Heart right ventricle (tissue), 16 donors: ENCODE measurements around the gene PASK. TPM values are rescaled to one million over a fixed set of nuclear protein-coding genes. Genes with fewer than 3 reads are reported as not detected.
"Not testable (repeated sequence)": the region's sequence is repeated elsewhere in the genome, so short reads cannot be mapped to it uniquely, and the experiment has no call there.

Experiments
- ATAC-seq, 8 donors: fragments of 200-7000 bp; cut with Tn5 transposase; one replicate each; pipeline ENCODE4 v1.9.1; 2020; ENCODE audit warnings: mild to moderate bottlenecking in 8 of 8, moderate library complexity in 8 of 8, moderate number of reproducible peaks in 1 of 8
- DNase-seq, 2 donors: peaks; one replicate each; pipeline ENCODE4 v3.0.0-alpha.2; 2020
- H3K27ac ChIP-seq, 10 donors: fragments of 200-600 bp; sonication (generic) in 2 of 10; one replicate each; pipeline versions ENCODE4 v1.5.0 to v1.8.0; 2020 to 2022; ENCODE audit warnings: mild to moderate bottlenecking in 3 of 10
- H3K27me3 ChIP-seq, 7 donors: fragments of 200-600 bp; one replicate each; pipeline ENCODE4 v1.8.0; 2021 to 2022; ENCODE audit warnings: mild to moderate bottlenecking in 2 of 7
- H3K36me3 ChIP-seq, 9 donors: fragments of 200-600 bp; sonication (generic) in 1 of 9; one replicate each; pipeline versions ENCODE4 v1.5.0 to v1.8.0; 2020 to 2022; ENCODE audit warnings: mild to moderate bottlenecking in 2 of 9
- H3K4me1 ChIP-seq, 9 donors: fragments of 200-600 bp; sonication (generic) in 1 of 9; one replicate each; pipeline versions ENCODE4 v1.5.0 to v1.8.0; 2020 to 2022; ENCODE audit warnings: mild to moderate bottlenecking in 4 of 9
- H3K4me3 ChIP-seq, 10 donors: fragments of 200-600 bp; sonication (generic) in 2 of 10; one replicate each; pipeline versions ENCODE4 v1.5.0 to v1.8.0; 2020 to 2022; ENCODE audit warnings: mild to moderate bottlenecking in 7 of 10, moderate library complexity in 2 of 10
- H3K9me3 ChIP-seq, 11 donors: fragments of 200-600 bp in 10 of 11; sonication (generic) in 2 of 11; one replicate each; pipeline versions ENCODE4 v1.5.0 to v1.8.0; 2013 to 2022; ENCODE audit warnings: mild to moderate bottlenecking in 2 of 11, control low read depth in 1 of 11, moderate library complexity in 1 of 11
- WGBS, 2 donors: extraction: QIAGEN DNeasy Blood & Tissue Kit; methylation state at CpG; one replicate each; pipeline ENCODE4 v1.1.7; 2013; ENCODE audit warnings: inconsistent platforms in 1 of 2; 5-methylcytosine and 5-hydroxymethylcytosine counted together
- intact Hi-C, 10 donors: fragments of 100-400 bp; cut with DNase I; formaldehyde crosslinking; loops; one replicate each; pipeline versions ENCODE4 v1.11.1 to v1.14.2; 2022
- polyA plus RNA-seq, 2 donors: library from polyadenylated mRNA; stranded (reverse); fragments of 200-250 nt; gene quantifications; one replicate each; pipeline ENCODE4 v1.2.3, GENCODE V29; 2013
- total RNA-seq, 10 donors: library from RNA; stranded (reverse); fragmentation: NEBNext Ultra II Directional in 3 of 10; extraction: Animal tissue kit (Norgen Biotek cat#: 25700) in 3 of 10; gene quantifications; one replicate each; pipeline versions ENCODE4 v1.2.1 to v1.2.4, GENCODE V29; 2021 to 2023
- TF ChIP-seq, protein P1 (sequence below), 9 donors: fragments of 200-600 bp; sonication (generic) in 2 of 9; IDR thresholded peaks; one replicate each; pipeline versions ENCODE4 v1.5.0 to v1.8.0; 2021 to 2022; ENCODE audit warnings: antibody characterized with exemption in 9 of 9, mild to moderate bottlenecking in 5 of 9, moderate library complexity in 1 of 9
- donor health status: Arrhythmogenic right ventricular cardiomyopathy.
- donor health status: ischemic (EF 13 %, LVEDD 7.1; RV severe dilation, severe dysfunction).
- donor health status: healthy with polysubstance abuse.
- donor health status: DM: no; HTN: yes; CAD: no.
- donor health status: DM: no; HTN: no; CAD: no.
- donor health status: ischemic (EF 25% LVEDD 6.9; RV normal size, moderate dysfunction).
- donor health status: ischemic (EF 25% LVEDD 5.7; RV mildly dilated, moderate dysfunction).
- donor health status: healthy.
- donor health status: DM: yes; HTN: yes; CAD: no.
- donor health status: Ischemic cardiomyopathy.
- donor health status: ischemic (EF 35%, LVEDD 5.7; RV mildly dilated, moderate dysfunction).
- donor health status: nonischemic (EF 11% LVEDD 7.7; RV severe dilation, severe dysfunction).
- donor health status: DM: yes; HTN: yes; CAD: no.
- donor health status: PGD.
- donor health status: ischemic (EF 29% LVEDD 5.4; RV normal size, mild dysfunction).
- donor health status: nonischemic (EF 23%, LVEDD 6.1; RV moderate dilation, normal function).

The PASK gene
- total and polyA plus RNA-seq, 12 donors: 0.93 to 4.5 (median 1.5) TPM

DNA sequence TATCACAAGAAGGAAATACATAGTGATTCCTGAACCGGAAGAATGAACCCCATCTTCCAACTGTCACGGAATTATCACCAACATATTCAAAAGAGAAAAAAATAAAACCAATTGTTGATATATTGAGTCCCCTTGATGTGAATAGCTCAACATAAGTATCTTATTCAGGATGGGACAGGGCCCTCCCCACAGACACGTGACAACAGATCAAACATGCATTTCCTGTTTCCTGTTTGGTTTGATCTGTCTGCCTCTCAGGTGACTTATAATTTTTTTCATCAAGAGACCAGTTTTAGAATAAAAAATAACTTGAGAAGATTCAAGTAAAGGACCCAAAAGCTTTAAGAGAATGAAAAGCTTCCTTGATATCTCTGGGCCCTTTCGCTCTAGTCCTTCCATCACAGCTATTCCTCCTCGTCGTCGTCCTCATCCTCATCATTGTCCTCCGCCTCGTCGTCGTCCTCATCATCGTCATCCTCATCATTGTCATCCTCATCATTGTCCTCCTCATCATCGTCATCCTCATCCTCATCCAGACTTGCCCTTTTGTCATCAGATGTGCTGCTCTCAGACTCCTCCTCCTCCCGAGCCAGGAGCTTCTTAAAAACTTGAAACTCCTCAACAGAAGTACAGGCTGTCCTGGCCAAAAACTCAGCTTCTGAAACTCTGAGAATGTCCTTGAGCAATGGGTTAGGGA lies 53.5 kb downstream of the PASK start:
- 87 to 89% methylated on average over 14 of the region's 14 CpGs for WGBS, 2 donors
- Histone ChIP-seq H3K4me3 (no peak overlapping the region), H3K9me3 (no peaks in the 10 kb centered on the region), H3K36me3 (peaks cover 0 to 98% (median 62%) of the 10 kb centered on the region in 9 donors), H3K27ac (no peak overlapping the region), H3K4me1 (peaks cover 0 to 10% (median 4%) of the 10 kb centered on the region in 9 donors), H3K27me3 (no peaks in the 10 kb centered on the region)
- intact Hi-C loops: loop anchor here in 1 of 10 donors (10.0 kb wide), 1 partner anchor 129 kb away; no protein-coding TSS in a partner anchor
- DNase-seq (no peak), ATAC-seq (no peak)
- TF ChIP-seq, protein P1, sequence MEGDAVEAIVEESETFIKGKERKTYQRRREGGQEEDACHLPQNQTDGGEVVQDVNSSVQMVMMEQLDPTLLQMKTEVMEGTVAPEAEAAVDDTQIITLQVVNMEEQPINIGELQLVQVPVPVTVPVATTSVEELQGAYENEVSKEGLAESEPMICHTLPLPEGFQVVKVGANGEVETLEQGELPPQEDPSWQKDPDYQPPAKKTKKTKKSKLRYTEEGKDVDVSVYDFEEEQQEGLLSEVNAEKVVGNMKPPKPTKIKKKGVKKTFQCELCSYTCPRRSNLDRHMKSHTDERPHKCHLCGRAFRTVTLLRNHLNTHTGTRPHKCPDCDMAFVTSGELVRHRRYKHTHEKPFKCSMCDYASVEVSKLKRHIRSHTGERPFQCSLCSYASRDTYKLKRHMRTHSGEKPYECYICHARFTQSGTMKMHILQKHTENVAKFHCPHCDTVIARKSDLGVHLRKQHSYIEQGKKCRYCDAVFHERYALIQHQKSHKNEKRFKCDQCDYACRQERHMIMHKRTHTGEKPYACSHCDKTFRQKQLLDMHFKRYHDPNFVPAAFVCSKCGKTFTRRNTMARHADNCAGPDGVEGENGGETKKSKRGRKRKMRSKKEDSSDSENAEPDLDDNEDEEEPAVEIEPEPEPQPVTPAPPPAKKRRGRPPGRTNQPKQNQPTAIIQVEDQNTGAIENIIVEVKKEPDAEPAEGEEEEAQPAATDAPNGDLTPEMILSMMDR (IDR thresholded peaks at IDR 0.05): no peak

DNA sequence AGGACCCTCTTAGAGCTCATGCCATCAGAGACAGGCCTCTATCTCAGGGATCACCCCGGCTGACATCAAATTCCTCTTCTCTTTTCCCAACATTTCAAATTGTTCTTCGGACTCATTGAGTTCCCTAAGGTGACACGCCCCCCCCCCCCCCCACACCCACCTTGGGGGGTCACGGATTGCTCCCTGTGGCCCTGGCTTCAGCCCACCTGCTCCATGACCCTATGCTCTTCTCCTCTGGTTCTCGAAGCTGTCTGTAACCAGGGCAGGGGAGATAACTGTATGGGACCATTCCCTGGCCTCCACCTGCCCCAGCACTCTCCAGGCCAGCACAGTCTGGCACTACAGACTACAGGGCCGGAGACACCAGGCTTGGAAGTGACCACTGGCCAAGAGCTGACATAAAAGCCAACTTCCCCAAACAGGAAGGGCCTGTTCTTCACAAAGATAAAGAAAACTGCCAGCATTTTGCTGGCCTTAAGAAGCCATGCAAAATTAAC lies 54.3 kb downstream of the PASK start:
- no peaks in the 10 kb centered on the region for H3K9me3 ChIP-seq
- 83 to 89% methylated on average over 5 to 6 of the region's 6 CpGs for WGBS, 2 donors
- H3K36me3 ChIP-seq: peaks cover 0 to 100% (median 65%) of the 10 kb centered on the region in 9 donors
- H3K4me3 ChIP-seq: no peak overlapping the region
- ATAC-seq (peak in 2 of 8 donors; percentile 19 to 56), DNase-seq (no peak)
- TF ChIP-seq, protein P1 (IDR thresholded peaks at IDR 0.05): no peak
- peaks cover 0 to 2% (median 0%) of the 10 kb centered on the region in 9 donors for H3K4me1 ChIP-seq
- H3K27me3 ChIP-seq: no peaks in the 10 kb centered on the region
- no peak overlapping the region for H3K27ac ChIP-seq
- intact Hi-C loops: loop anchor here in 1 of 10 donors (10.0 kb wide), 1 partner anchor 130 kb away; no protein-coding TSS in a partner anchor

DNA sequence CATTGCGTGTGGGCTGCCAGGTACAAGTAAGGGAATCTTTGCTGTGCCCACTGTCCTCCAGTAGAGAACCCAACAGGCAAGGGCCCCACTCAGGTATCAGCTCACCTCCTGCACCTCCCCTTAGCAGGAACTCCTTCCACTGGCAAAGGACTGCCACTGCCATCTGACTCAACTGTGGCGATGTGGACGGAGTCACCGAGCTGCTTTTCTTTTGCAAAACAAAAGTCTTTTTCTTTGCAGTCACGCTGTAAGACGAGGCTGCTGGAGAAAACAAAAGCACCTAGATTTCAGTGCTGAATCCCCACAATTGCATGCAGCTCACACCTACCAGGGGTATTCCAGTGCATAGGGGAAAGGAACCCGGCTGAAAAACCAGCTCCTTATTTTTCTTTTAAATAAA lies 55.1 kb downstream of the PASK start:
- Histone ChIP-seq H3K4me3 (no peak overlapping the region), H3K27ac (no peak overlapping the region), H3K27me3 (no peaks in the 10 kb centered on the region), H3K9me3 (no peaks in the 10 kb centered on the region), H3K36me3 (peaks cover 0 to 100% (median 59%) of the 10 kb centered on the region in 9 donors), H3K4me1 (no peaks in the 10 kb centered on the region)
- 93 to 94% methylated on average over 7 of the region's 7 CpGs for WGBS, 2 donors
- TF ChIP-seq, protein P1 (IDR thresholded peaks at IDR 0.05): no peak
- ATAC-seq (no peak), DNase-seq (no peak)
- intact Hi-C loops: loop anchor here in 1 of 10 donors (10.0 kb wide), 1 partner anchor 131 kb away; no protein-coding TSS in a partner anchor

DNA sequence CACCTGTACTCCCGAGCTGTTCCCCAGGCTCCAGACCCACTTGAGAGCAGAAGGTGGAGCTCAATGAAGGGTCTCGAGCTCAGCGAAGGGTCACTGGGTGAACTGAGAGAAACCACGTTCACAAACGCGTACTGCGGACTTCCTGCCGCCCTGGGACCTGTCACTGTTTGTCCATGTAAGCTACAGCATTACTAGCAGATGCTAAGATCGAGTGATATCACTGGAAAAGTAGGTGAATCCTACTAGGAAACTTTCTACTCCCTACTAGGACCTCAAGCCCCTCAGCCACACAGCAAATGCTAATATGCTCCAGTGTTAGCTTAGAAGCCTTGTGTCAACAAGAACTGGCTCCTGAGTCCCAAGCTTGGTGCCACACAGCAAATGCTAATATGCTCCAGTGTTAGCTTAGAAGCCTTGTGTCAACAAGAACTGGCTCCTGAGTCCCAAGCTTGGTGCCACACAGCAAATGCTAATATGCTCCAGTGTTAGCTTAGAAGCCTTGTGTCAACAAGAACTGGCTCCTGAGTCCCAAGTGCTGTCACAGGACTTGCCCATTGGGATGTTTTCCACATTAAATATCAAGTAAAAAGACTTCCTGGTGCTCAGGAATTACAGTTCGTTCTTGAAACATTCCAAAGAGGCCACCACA lies 56.0 kb downstream of the PASK start:
- not testable (repeated sequence) for DNase-seq, H3K27me3 ChIP-seq, H3K27ac ChIP-seq, ATAC-seq, H3K9me3 ChIP-seq, H3K4me1 ChIP-seq, H3K4me3 ChIP-seq
- peaks cover 0 to 100% (median 64%) of the 10 kb centered on the region in 9 donors for H3K36me3 ChIP-seq
- 86 to 90% methylated on average over 10 of the region's 10 CpGs for WGBS, 2 donors
- intact Hi-C loops: loop anchor here in 1 of 10 donors (10.0 kb wide), 1 partner anchor 132 kb away; no protein-coding TSS in a partner anchor
